ENCODE results near the gene LEMD3. TPM values are rescaled to one million over a fixed set of nuclear protein-coding genes. Genes with fewer than 3 reads are reported as not detected.

Gene LEMD3
- total RNA-seq, 1 donor from 2014 or later: 29.2 TPM

- no peak for DNase-seq (ENCODE audit: low spot score)
- no peaks in the 10 kb centered on the region for H3K27me3 Mint-ChIP-seq (ENCODE audit: low read depth)
- peaks cover 36% of the 10 kb centered on the region for H3K36me3 Mint-ChIP-seq (ENCODE audit: low read depth)
- no peak overlapping the region for H3K4me3 Mint-ChIP-seq (ENCODE audit: low read depth)
- peaks cover 34% of the 10 kb centered on the region for H3K4me1 Mint-ChIP-seq (ENCODE audit: low read depth)
- no peaks in the 10 kb centered on the region for H3K9me3 Mint-ChIP-seq
- intact Hi-C loops (cut with micrococcal nuclease): no loop called here
- no peak overlapping the region for H3K27ac Mint-ChIP-seq
Measured at GRCh38 chr12:65182012-65182739, 12.8 kb downstream of the LEMD3 start.

GRCh38 chr12:65184176-65184857 is 14.9 kb downstream of the LEMD3 start:
- Mint-ChIP-seq H3K9me3 (no peaks in the 10 kb centered on the region), H3K36me3 (ENCODE audit: low read depth) (peaks cover 49% of the 10 kb centered on the region), H3K27me3 (ENCODE audit: low read depth) (no peaks in the 10 kb centered on the region), H3K27ac (no peak overlapping the region), H3K4me3 (ENCODE audit: low read depth) (no peak overlapping the region), H3K4me1 (ENCODE audit: low read depth) (peaks cover 52% of the 10 kb centered on the region)
- no peak for DNase-seq (ENCODE audit: low spot score)
- intact Hi-C loops (cut with micrococcal nuclease): no loop called here

GRCh38 chr12:65184858-65185229 is 15.5 kb downstream of the LEMD3 start:
- intact Hi-C loops (cut with micrococcal nuclease): no loop called here
- Mint-ChIP-seq H3K9me3 (no peaks in the 10 kb centered on the region), H3K4me3 (ENCODE audit: low read depth) (no peak overlapping the region), H3K4me1 (ENCODE audit: low read depth) (peaks cover 53% of the 10 kb centered on the region), H3K27ac (no peak overlapping the region), H3K36me3 (ENCODE audit: low read depth) (peaks cover 50% of the 10 kb centered on the region), H3K27me3 (ENCODE audit: low read depth) (no peaks in the 10 kb centered on the region)
- DNase-seq (ENCODE audit: low spot score): no peak

GRCh38 chr12:65187665-65188064 is 18.3 kb downstream of the LEMD3 start:
- no peaks in the 10 kb centered on the region for H3K9me3 Mint-ChIP-seq
- H3K27me3 Mint-ChIP-seq (ENCODE audit: low read depth): no peaks in the 10 kb centered on the region
- peaks cover 45% of the 10 kb centered on the region for H3K4me1 Mint-ChIP-seq (ENCODE audit: low read depth)
- H3K36me3 Mint-ChIP-seq (ENCODE audit: low read depth): peaks cover 54% of the 10 kb centered on the region
- no peak overlapping the region for H3K27ac Mint-ChIP-seq
- intact Hi-C loops (cut with micrococcal nuclease): no loop called here
- DNase-seq (ENCODE audit: low spot score): no peak
- no peak overlapping the region for H3K4me3 Mint-ChIP-seq (ENCODE audit: low read depth)

GRCh38 chr12:65188179-65188701 is 18.9 kb downstream of the LEMD3 start:
- H3K4me1 Mint-ChIP-seq (ENCODE audit: low read depth): peaks cover 48% of the 10 kb centered on the region
- H3K27ac Mint-ChIP-seq: no peak overlapping the region
- no peak overlapping the region for H3K4me3 Mint-ChIP-seq (ENCODE audit: low read depth)
- intact Hi-C loops (cut with micrococcal nuclease): no loop called here
- H3K9me3 Mint-ChIP-seq: no peaks in the 10 kb centered on the region
- H3K27me3 Mint-ChIP-seq (ENCODE audit: low read depth): no peaks in the 10 kb centered on the region
- H3K36me3 Mint-ChIP-seq (ENCODE audit: low read depth): peaks cover 57% of the 10 kb centered on the region
- no peak for DNase-seq (ENCODE audit: low spot score)

GRCh38 chr12:65189028-65189718 is 19.8 kb downstream of the LEMD3 start:
- no peak for DNase-seq (ENCODE audit: low spot score)
- H3K36me3 Mint-ChIP-seq (ENCODE audit: low read depth): peaks cover 55% of the 10 kb centered on the region
- no peak overlapping the region for H3K4me3 Mint-ChIP-seq (ENCODE audit: low read depth)
- H3K27me3 Mint-ChIP-seq (ENCODE audit: low read depth): no peaks in the 10 kb centered on the region
- no peak overlapping the region for H3K27ac Mint-ChIP-seq
- H3K4me1 Mint-ChIP-seq (ENCODE audit: low read depth): peaks cover 45% of the 10 kb centered on the region
- intact Hi-C loops (cut with micrococcal nuclease): no loop called here
- H3K9me3 Mint-ChIP-seq: peaks cover 3% of the 10 kb centered on the region

GRCh38 chr12:65192963-65193516 is 23.7 kb downstream of the LEMD3 start:
- peaks cover 29% of the 10 kb centered on the region for H3K9me3 Mint-ChIP-seq
- intact Hi-C loops (cut with micrococcal nuclease): no loop called here
- no peak overlapping the region for H3K4me3 Mint-ChIP-seq (ENCODE audit: low read depth)
- peaks cover 51% of the 10 kb centered on the region for H3K4me1 Mint-ChIP-seq (ENCODE audit: low read depth)
- no peak overlapping the region for H3K27ac Mint-ChIP-seq
- no peaks in the 10 kb centered on the region for H3K27me3 Mint-ChIP-seq (ENCODE audit: low read depth)
- DNase-seq (ENCODE audit: low spot score): no peak
- peaks cover 72% of the 10 kb centered on the region for H3K36me3 Mint-ChIP-seq (ENCODE audit: low read depth)

- no peak overlapping the region for H3K4me3 Mint-ChIP-seq (ENCODE audit: low read depth)
- peaks cover 29% of the 10 kb centered on the region for H3K9me3 Mint-ChIP-seq
- peaks cover 39% of the 10 kb centered on the region for H3K4me1 Mint-ChIP-seq (ENCODE audit: low read depth)
- H3K27ac Mint-ChIP-seq: no peak overlapping the region
- peaks cover 63% of the 10 kb centered on the region for H3K36me3 Mint-ChIP-seq (ENCODE audit: low read depth)
- intact Hi-C loops (cut with micrococcal nuclease): loop anchor here (5.0 kb wide), 1 partner anchor 37 kb away; no protein-coding TSS in a partner anchor
- H3K27me3 Mint-ChIP-seq (ENCODE audit: low read depth): no peaks in the 10 kb centered on the region
- DNase-seq (ENCODE audit: low spot score): no peak
Measured at GRCh38 chr12:65194949-65195348, 25.6 kb downstream of the LEMD3 start.

GRCh38 chr12:65195387-65196055 is 26.1 kb downstream of the LEMD3 start:
- peaks cover 40% of the 10 kb centered on the region for H3K4me1 Mint-ChIP-seq (ENCODE audit: low read depth)

GRCh38 chr12:65196762-65197567 is 27.6 kb downstream of the LEMD3 start:
- H3K9me3 Mint-ChIP-seq: peaks cover 39% of the 10 kb centered on the region
- no peak overlapping the region for H3K4me3 Mint-ChIP-seq (ENCODE audit: low read depth)
- DNase-seq (ENCODE audit: low spot score): no peak
- H3K36me3 Mint-ChIP-seq (ENCODE audit: low read depth): peaks cover 68% of the 10 kb centered on the region
- H3K4me1 Mint-ChIP-seq (ENCODE audit: low read depth): peaks cover 43% of the 10 kb centered on the region
- no peaks in the 10 kb centered on the region for H3K27me3 Mint-ChIP-seq (ENCODE audit: low read depth)
- intact Hi-C loops (cut with micrococcal nuclease): loop anchor here (5.0 kb wide), 1 partner anchor 35 kb away; no protein-coding TSS in a partner anchor
- peak overlapping the region; percentile 64 for H3K27ac Mint-ChIP-seq

More at GRCh38 chr12:65195387-65196055, 26.1 kb downstream of the LEMD3 start:
- H3K9me3 Mint-ChIP-seq: peaks cover 33% of the 10 kb centered on the region
- H3K27ac Mint-ChIP-seq: no peak overlapping the region
- intact Hi-C loops (cut with micrococcal nuclease): loop anchor here (5.0 kb wide), 1 partner anchor 37 kb away; no protein-coding TSS in a partner anchor
- peaks cover 66% of the 10 kb centered on the region for H3K36me3 Mint-ChIP-seq (ENCODE audit: low read depth)
- no peaks in the 10 kb centered on the region for H3K27me3 Mint-ChIP-seq (ENCODE audit: low read depth)
- no peak for DNase-seq (ENCODE audit: low spot score)
- H3K4me3 Mint-ChIP-seq (ENCODE audit: low read depth): no peak overlapping the region

GRCh38 chr12:65199604-65200003 is 30.2 kb downstream of the LEMD3 start:
- H3K4me3 Mint-ChIP-seq (ENCODE audit: low read depth): no peak overlapping the region
- H3K4me1 Mint-ChIP-seq (ENCODE audit: low read depth): peaks cover 40% of the 10 kb centered on the region
- H3K36me3 Mint-ChIP-seq (ENCODE audit: low read depth): peaks cover 64% of the 10 kb centered on the region

More at GRCh38 chr12:65199604-65200003, 30.2 kb downstream of the LEMD3 start:
- Mint-ChIP-seq H3K9me3 (peaks cover 32% of the 10 kb centered on the region), H3K27ac (no peak overlapping the region), H3K27me3 (ENCODE audit: low read depth) (no peaks in the 10 kb centered on the region)
- DNase-seq (ENCODE audit: low spot score): no peak
- intact Hi-C loops (cut with micrococcal nuclease): loop anchor here (5.0 kb wide), 1 partner anchor 33 kb away; no protein-coding TSS in a partner anchor
